Right lobe of liver (tissue), 6 donors: Measurements from ENCODE around the gene AMBRA1. TPM values are rescaled to one million over a fixed set of nuclear protein-coding genes. Genes with fewer than 3 reads are reported as not detected.

Experiments used
- ATAC-seq, 4 donors: fragments of 200-7000 bp; cut with Tn5 transposase; one replicate each; pipeline ENCODE4 v1.9.1; 2020; ENCODE audit warnings: mild to moderate bottlenecking in 4 of 4, moderate library complexity in 4 of 4
- DNase-seq, 3 donors: peaks; one replicate each; pipeline ENCODE4 v3.0.0-alpha.2; 2020
- H3K27ac ChIP-seq, 3 donors: fragments of 200-600 bp; one replicate each; pipeline ENCODE4 v1.8.0; 2022
- H3K27me3 ChIP-seq, 2 donors: fragments of 200-600 bp; one replicate each; pipeline ENCODE4 v1.8.0; 2022
- H3K36me3 ChIP-seq, 4 donors: fragments of 200-600 bp; sonication (generic) in 1 of 4; one replicate each; pipeline versions ENCODE4 v1.5.1 to v1.8.0; 2017 to 2022; ENCODE audit warnings: control low read depth in 1 of 4
- H3K4me1 ChIP-seq, 4 donors: fragments of 200-600 bp; sonication (generic) in 1 of 4; one replicate each; pipeline versions ENCODE4 v1.5.1 to v1.8.0; 2017 to 2022; ENCODE audit warnings: control low read depth in 1 of 4
- H3K4me3 ChIP-seq, 3 donors: fragments of 200-600 bp; one replicate each; pipeline ENCODE4 v1.8.0; 2022
- H3K9me3 ChIP-seq, 4 donors: fragments of 200-600 bp; sonication (generic) in 1 of 4; one replicate each; pipeline versions ENCODE4 v1.5.1 to v1.8.0; 2017 to 2022; ENCODE audit warnings: control low read depth in 1 of 4
- POLR2A ChIP-seq: fragments of 450-650 bp; IDR thresholded peaks from one replicate; pipeline ENCODE4 v1.6.1; 2017; ENCODE audit warnings: antibody characterized with exemption, mild to moderate bottlenecking
- WGBS: methylation state at CpG from one replicate; pipeline ENCODE4 v1.1.6; 2018; ENCODE audit warnings: low coverage, low lambda C conversion rate; ENCODE audit not compliant: insufficient coverage; ENCODE audit errors: missing lambda C conversion rate; 5-methylcytosine and 5-hydroxymethylcytosine counted together
- intact Hi-C, 2 donors: fragments of 100-400 bp; cut with DNase I; formaldehyde crosslinking; loops; one replicate each; pipeline versions ENCODE4 v1.11.2 to v1.14.1; 2022
- total RNA-seq, 6 experiments: library from RNA; depleted of rRNA in 2 of 6; stranded (reverse); fragments of >200 nt in 2 of 6; fragmentation: NEBNext Ultra II Directional in 3 of 6; extraction: Animal tissue kit (Norgen Biotek cat#: 25700) in 3 of 6; gene quantifications; one replicate each; pipeline versions ENCODE4 v1.1.0 to v1.2.4, GENCODE V29; 2016 to 2023
- TF ChIP-seq, protein P1 (sequence below), 4 donors: fragments of 200-600 bp in 3 of 4; fragments of 450-650 bp in 1 of 4; IDR thresholded peaks; one replicate each; pipeline versions ENCODE4 v1.5.1 to v1.8.0; 2016 to 2022; ENCODE audit warnings: antibody characterized with exemption in 4 of 4, mild to moderate bottlenecking in 2 of 4
- donor health status: DM: no; HTN: yes; CAD: no.
- donor health status: DM: no; HTN: no; CAD: no.
- donor health status: DM: no; HTN: no; CAD: no.
- donor health status: DM: no; HTN: yes; CAD: no.
- donor health status: DM: no; HTN: yes; CAD: no.

Gene AMBRA1
- total RNA-seq, 6 experiments from 2014 or later = 11.0 to 15.7 (median 13.6) TPM

- no peaks in the 10 kb centered on the region for H3K4me1 ChIP-seq
- peaks cover 0 to 7% (median 0%) of the 10 kb centered on the region in 4 donors for H3K36me3 ChIP-seq
- intact Hi-C loops = no loop called here
- no peak overlapping the region for H3K4me3 ChIP-seq
- H3K27me3 ChIP-seq = no peaks in the 10 kb centered on the region
- H3K9me3 ChIP-seq = no peaks in the 10 kb centered on the region
- WGBS = 82% methylated on average over 2 of the region's 5 CpGs
- no peak for TF ChIP-seq POLR2A
- TF ChIP-seq, protein P1, sequence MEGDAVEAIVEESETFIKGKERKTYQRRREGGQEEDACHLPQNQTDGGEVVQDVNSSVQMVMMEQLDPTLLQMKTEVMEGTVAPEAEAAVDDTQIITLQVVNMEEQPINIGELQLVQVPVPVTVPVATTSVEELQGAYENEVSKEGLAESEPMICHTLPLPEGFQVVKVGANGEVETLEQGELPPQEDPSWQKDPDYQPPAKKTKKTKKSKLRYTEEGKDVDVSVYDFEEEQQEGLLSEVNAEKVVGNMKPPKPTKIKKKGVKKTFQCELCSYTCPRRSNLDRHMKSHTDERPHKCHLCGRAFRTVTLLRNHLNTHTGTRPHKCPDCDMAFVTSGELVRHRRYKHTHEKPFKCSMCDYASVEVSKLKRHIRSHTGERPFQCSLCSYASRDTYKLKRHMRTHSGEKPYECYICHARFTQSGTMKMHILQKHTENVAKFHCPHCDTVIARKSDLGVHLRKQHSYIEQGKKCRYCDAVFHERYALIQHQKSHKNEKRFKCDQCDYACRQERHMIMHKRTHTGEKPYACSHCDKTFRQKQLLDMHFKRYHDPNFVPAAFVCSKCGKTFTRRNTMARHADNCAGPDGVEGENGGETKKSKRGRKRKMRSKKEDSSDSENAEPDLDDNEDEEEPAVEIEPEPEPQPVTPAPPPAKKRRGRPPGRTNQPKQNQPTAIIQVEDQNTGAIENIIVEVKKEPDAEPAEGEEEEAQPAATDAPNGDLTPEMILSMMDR (IDR thresholded peaks at IDR 0.05) = no peak
- no peak overlapping the region for H3K27ac ChIP-seq
- no peak for DNase-seq
- no peak for ATAC-seq
Measured at GRCh38 chr11:46499821-46500220, 94.0 kb downstream of the AMBRA1 start.

DNA sequence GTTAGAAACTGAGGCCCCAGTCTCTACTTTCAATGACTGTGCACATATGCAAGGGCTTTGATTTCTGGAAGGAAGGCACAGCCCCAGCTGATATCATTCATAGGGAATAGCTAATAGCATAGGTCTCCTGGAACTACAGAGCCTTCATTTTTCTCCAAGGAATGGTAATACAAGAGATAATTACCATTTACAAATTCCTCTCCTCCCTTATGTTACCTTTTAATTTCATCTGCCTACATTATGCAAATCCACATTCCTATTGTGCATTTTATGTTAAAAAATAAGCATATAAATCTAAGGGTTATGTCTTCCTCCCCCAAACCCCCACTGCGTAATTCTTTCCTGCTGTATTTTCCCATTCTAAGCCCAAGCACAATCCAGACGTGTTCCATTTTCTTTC lies 94.9 kb downstream of the AMBRA1 start:
- peaks cover 0 to 6% (median 2%) of the 10 kb centered on the region in 4 donors for H3K36me3 ChIP-seq
- intact Hi-C loops = no loop called here
- no peaks in the 10 kb centered on the region for H3K9me3 ChIP-seq
- WGBS = 100% methylated on average over 2 of the region's 2 CpGs
- DNase-seq = no peak
- no peak for ATAC-seq
- TF ChIP-seq POLR2A = no peak
- TF ChIP-seq, protein P1 (IDR thresholded peaks at IDR 0.05) = no peak
- H3K4me3 ChIP-seq = no peak overlapping the region
- H3K27ac ChIP-seq = no peak overlapping the region
- H3K4me1 ChIP-seq = no peaks in the 10 kb centered on the region
- no peaks in the 10 kb centered on the region for H3K27me3 ChIP-seq

DNA sequence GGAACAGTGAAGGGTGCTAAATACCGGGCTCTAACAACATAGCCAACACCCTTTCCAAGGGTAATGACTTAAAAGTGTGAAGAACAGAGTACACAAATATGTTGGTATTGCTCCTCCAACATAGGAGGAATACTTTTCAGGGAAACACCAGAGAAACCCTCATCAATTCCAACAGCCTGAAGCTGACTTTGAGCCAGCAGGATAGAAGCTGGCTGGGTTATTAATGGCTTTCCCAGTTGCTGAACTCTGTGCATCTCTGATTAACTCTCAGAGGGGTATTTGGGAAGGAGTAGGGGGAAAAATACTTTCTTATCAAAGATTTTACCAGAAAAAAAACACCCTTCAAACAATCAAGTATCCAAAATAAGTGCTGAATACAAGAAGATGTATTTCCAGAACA lies 95.6 kb downstream of the AMBRA1 start:
- Histone ChIP-seq H3K9me3 (no peaks in the 10 kb centered on the region), H3K4me3 (no peak overlapping the region), H3K36me3 (peaks cover 0 to 11% (median 3%) of the 10 kb centered on the region in 4 donors), H3K27me3 (no peaks in the 10 kb centered on the region), H3K4me1 (no peaks in the 10 kb centered on the region), H3K27ac (no peak overlapping the region)
- TF ChIP-seq, protein P1 (IDR thresholded peaks at IDR 0.05) = no peak
- no peak for TF ChIP-seq POLR2A
- WGBS = 57% methylated on average over 1 of the region's 1 CpG
- ATAC-seq = no peak
- intact Hi-C loops = no loop called here
- no peak for DNase-seq

GRCh38 chr11:46497498-46497897 lies 96.3 kb downstream of the AMBRA1 start:
- no peak for DNase-seq
- Histone ChIP-seq H3K4me1 (no peaks in the 10 kb centered on the region), H3K4me3 (no peak overlapping the region), H3K27me3 (no peaks in the 10 kb centered on the region), H3K9me3 (no peaks in the 10 kb centered on the region), H3K27ac (no peak overlapping the region), H3K36me3 (peaks cover 0 to 10% (median 5%) of the 10 kb centered on the region in 4 donors)
- intact Hi-C loops = no loop called here
- 30% methylated on average over 4 of the region's 4 CpGs for WGBS
- TF ChIP-seq, protein P1 (IDR thresholded peaks at IDR 0.05) = no peak
- TF ChIP-seq POLR2A = no peak
- no peak for ATAC-seq

DNA sequence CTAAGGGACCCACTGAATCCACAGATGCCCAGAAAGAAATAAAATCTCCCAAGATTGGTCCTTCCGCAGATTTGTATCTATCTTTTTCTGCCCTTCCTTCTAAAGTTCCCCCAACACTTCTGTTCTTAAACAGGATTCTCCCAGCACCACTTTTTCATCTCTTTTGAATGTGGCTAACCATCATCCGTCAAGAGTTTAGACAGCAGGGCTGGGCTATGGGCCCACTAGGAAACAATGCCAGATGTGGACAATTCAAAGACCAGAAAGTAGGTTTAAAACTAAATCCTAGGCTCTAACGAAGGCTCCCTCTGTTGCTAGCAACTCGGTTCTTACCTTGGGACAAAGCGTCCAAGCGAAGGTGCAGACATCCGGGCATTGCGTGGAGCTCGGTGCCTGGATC lies 100.0 kb downstream of the AMBRA1 start:
- Histone ChIP-seq H3K9me3 (no peaks in the 10 kb centered on the region), H3K27me3 (no peaks in the 10 kb centered on the region), H3K4me1 (no peaks in the 10 kb centered on the region), H3K4me3 (no peak overlapping the region), H3K27ac (no peak overlapping the region), H3K36me3 (peaks cover 0 to 14% (median 5%) of the 10 kb centered on the region in 4 donors)
- WGBS = 98% methylated on average over 9 of the region's 9 CpGs
- intact Hi-C loops = no loop called here
- TF ChIP-seq POLR2A = no peak
- TF ChIP-seq, protein P1 (IDR thresholded peaks at IDR 0.05) = no peak
- no peak for ATAC-seq
- no peak for DNase-seq
